Choroid plexus epithelial cell (primary cell): ENCODE data around the gene LIPC.

Source experiments
- DNase-seq: peaks from one replicate; pipeline ENCODE4 v3.0.0-alpha.2; 2010; ENCODE audit warnings: low read depth
- H3K4me3 ChIP-seq: 2 replicates; pipeline ENCODE4 v1.5.1; 2011; ENCODE audit warnings: low read depth, mild to moderate bottlenecking, control low read depth, low read length, moderate library complexity
- CTCF ChIP-seq: conservative IDR thresholded peaks from 2 replicates; pipeline ENCODE4 v1.5.1; 2011; ENCODE audit warnings: low read depth, mild to moderate bottlenecking, control low read depth, inconsistent platforms, low read length, moderate library complexity

The LIPC gene

GRCh38 chr15:58413253-58413652 is 18.5 kb upstream of the LIPC start:
- H3K4me3 ChIP-seq: no peak overlapping the region
- no peak for DNase-seq
- no peak for TF ChIP-seq CTCF

GRCh38 chr15:58415636-58416035 is 16.2 kb upstream of the LIPC start:
- peak; percentile 24 for DNase-seq
- no peak for TF ChIP-seq CTCF
- H3K4me3 ChIP-seq: no peak overlapping the region

GRCh38 chr15:58416963-58417362 is 14.8 kb upstream of the LIPC start:
- no peak for DNase-seq
- no peak overlapping the region for H3K4me3 ChIP-seq

GRCh38 chr15:58418135-58418534 is 13.7 kb upstream of the LIPC start:
- DNase-seq: no peak
- no peak overlapping the region for H3K4me3 ChIP-seq
- TF ChIP-seq CTCF: no peak

More at GRCh38 chr15:58416963-58417362, 14.8 kb upstream of the LIPC start:
- TF ChIP-seq CTCF: no peak

GRCh38 chr15:58419803-58420524 is 11.8 kb upstream of the LIPC start:
- H3K4me3 ChIP-seq: no peak overlapping the region
- peak; percentile 16 for DNase-seq
- no peak for TF ChIP-seq CTCF

GRCh38 chr15:58420579-58421043 is 11.2 kb upstream of the LIPC start:
- DNase-seq: no peak
- H3K4me3 ChIP-seq: no peak overlapping the region
- no peak for TF ChIP-seq CTCF

- no peak for DNase-seq
- no peak overlapping the region for H3K4me3 ChIP-seq
- no peak for TF ChIP-seq CTCF
These were observed 8.6 kb upstream of the LIPC start for GRCh38 chr15:58423205-58423604.
